Fibroblast of lung (primary cell): Measurements from ENCODE around the gene STARD7.

Experiments used
- EZH2 ChIP-seq: IDR thresholded peaks from 2 replicates; pipeline ENCODE4 v1.5.1; 2012; ENCODE audit warnings: low read length, control low read depth, mild to moderate bottlenecking; ENCODE audit errors: missing control alignments
- TF ChIP-seq, protein P1 (sequence below), 2 donors: IDR thresholded peaks in 1 of 2; conservative IDR thresholded peaks in 1 of 2; 1 replicate in 1 of 2; 2 replicates in 1 of 2; pipeline ENCODE4 v1.5.1; 2011 to 2012; ENCODE audit warnings: low read length in 2 of 2, control low read depth in 1 of 2, inconsistent platforms in 1 of 2, low read depth in 1 of 2, mild to moderate bottlenecking in 1 of 2

GRCh38 chr2:96139181-96139758, 69.4 kb downstream of the STARD7 start:
- TF ChIP-seq, protein P1, sequence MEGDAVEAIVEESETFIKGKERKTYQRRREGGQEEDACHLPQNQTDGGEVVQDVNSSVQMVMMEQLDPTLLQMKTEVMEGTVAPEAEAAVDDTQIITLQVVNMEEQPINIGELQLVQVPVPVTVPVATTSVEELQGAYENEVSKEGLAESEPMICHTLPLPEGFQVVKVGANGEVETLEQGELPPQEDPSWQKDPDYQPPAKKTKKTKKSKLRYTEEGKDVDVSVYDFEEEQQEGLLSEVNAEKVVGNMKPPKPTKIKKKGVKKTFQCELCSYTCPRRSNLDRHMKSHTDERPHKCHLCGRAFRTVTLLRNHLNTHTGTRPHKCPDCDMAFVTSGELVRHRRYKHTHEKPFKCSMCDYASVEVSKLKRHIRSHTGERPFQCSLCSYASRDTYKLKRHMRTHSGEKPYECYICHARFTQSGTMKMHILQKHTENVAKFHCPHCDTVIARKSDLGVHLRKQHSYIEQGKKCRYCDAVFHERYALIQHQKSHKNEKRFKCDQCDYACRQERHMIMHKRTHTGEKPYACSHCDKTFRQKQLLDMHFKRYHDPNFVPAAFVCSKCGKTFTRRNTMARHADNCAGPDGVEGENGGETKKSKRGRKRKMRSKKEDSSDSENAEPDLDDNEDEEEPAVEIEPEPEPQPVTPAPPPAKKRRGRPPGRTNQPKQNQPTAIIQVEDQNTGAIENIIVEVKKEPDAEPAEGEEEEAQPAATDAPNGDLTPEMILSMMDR (conservative IDR thresholded peaks at IDR 0.05 in 1 of 2, IDR thresholded peaks at IDR 0.05 in 1 of 2; ENCODE audit: low read depth in 1 of 2, low read length in 2 of 2), result no peak
- TF ChIP-seq EZH2, result no peak
